NB4 (cell line): ENCODE data around the gene CELSR1.

ENCODE experiments used
- CTCF ChIP-seq: IDR thresholded peaks from one replicate; pipeline ENCODE4 v1.5.1; 2012; ENCODE audit warnings: low read depth, low read length
- MAX ChIP-seq: IDR thresholded peaks from 2 replicates; pipeline ENCODE4 v1.6.1; 2011; ENCODE audit warnings: low read depth, low read length
- MYC ChIP-seq: IDR thresholded peaks from 2 replicates; pipeline ENCODE4 v1.6.1; 2011; ENCODE audit warnings: low read depth, low read length
- POLR2A ChIP-seq: IDR thresholded peaks from 2 replicates; pipeline ENCODE4 v1.6.1; 2011; ENCODE audit warnings: mild to moderate bottlenecking; ENCODE audit not compliant: insufficient read length; ENCODE audit errors: extremely low read depth

- no peak for TF ChIP-seq POLR2A
- no peak for TF ChIP-seq MAX
- no peak for TF ChIP-seq MYC
- TF ChIP-seq CTCF = no peak
These were observed 95.1 kb downstream of the CELSR1 start for GRCh38 chr22:46442217-46442853.
